GM19372 (cell line): Measurements from ENCODE around the gene CFAP97D2.
"Not testable (repeated sequence)": the region's sequence is repeated elsewhere in the genome, so short reads cannot be mapped to it uniquely, and the experiment has no call there.

Experiments used
- ATAC-seq: cut with Tn5 transposase; IDR thresholded peaks from one replicate; pipeline ENCODE4 v1.9.1; 2021; ENCODE audit warnings: mild to moderate bottlenecking, low read depth, moderate library complexity; ENCODE audit not compliant: unreplicated experiment

The CFAP97D2 gene

DNA sequence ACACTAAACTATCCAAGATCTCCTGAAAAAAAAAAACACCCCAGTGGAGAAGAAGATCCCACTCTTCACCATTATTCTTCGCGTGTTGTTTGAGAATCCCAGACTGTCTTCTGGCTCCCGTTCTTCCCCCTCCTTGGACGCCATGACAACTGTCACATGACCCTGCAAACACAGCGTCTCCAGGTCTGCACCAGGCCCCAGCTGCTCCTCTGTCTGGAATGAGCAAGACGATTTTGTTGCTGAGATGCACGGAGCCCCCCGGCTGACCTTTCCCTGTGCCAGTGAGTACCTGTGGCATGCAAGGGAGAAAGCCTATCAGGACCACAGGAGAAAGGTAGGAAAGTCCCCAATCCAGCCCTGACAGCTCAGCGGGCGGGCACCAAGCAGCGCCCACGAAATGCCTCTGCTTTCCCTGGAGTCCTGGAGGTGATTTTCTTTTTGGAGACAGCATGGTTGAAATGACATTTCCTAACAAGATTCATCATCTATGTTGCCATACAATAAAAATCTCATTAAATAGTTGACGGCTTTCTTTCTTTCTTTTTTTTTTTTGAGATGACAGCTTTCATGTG lies at the start of gene CFAP97D2:
Gene CFAP97D2, plus strand, starts transcription at position 171 of the 572 bp plus-strand sequence. Its CDS starts 74 bp downstream, at position 245.
- ATAC-seq = no peak

DNA sequence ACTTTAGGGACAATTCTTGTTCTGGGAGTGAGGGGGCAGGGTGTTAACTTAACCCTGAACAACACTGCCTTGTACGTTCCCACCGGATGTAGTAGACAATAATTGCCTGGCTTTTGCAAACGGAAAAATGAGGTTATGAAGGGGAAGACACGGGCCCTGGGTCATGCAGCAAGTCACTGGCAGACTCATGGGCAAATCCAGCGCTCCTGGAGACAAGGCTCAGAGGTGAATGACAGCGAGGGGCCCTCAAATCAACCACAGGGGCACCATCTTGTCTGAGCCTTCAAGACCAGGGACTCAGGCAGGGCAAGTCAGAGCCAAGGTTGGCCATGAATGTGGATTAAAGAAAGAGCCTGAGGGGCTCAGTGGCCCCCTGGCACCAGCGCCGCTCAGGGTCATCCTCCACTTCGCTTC lies 49.4 kb upstream of the CFAP97D2 start:
- ATAC-seq = no peak

DNA sequence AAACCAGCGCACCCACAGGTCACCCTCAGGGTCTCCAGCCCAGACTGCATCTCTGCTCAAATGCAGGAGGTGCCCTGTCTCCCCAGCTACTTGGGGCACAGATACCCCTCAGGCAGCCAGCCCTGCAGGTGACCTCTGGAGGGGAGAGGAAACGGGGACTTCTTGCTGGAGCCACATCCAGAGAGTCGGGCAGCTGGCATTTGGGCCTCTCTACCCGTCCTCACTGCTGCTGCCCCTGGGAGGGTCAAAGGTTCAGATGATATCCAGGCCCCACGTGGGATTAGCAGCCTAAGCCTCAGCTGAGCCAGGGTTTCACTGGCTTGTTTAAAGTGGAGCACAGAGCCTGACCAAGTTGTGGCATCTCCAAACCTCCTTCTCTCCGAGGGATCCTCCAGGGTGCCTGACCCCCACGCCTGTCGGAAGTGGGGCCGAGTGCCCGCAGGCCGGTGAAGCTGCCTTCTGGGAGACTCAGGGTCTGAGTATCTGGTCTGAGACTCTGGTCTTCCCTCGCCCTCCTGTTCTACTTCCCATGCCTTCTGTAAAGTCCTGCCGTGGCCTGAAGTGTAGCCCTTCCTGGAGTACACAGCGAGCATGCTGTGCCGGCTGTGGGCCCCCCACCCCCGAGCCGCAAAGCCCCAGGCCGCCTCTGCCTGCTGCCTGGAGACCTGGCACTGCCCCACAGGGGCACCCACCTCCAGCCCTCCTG lies 48.8 kb upstream of the CFAP97D2 start:
- no peak for ATAC-seq

DNA sequence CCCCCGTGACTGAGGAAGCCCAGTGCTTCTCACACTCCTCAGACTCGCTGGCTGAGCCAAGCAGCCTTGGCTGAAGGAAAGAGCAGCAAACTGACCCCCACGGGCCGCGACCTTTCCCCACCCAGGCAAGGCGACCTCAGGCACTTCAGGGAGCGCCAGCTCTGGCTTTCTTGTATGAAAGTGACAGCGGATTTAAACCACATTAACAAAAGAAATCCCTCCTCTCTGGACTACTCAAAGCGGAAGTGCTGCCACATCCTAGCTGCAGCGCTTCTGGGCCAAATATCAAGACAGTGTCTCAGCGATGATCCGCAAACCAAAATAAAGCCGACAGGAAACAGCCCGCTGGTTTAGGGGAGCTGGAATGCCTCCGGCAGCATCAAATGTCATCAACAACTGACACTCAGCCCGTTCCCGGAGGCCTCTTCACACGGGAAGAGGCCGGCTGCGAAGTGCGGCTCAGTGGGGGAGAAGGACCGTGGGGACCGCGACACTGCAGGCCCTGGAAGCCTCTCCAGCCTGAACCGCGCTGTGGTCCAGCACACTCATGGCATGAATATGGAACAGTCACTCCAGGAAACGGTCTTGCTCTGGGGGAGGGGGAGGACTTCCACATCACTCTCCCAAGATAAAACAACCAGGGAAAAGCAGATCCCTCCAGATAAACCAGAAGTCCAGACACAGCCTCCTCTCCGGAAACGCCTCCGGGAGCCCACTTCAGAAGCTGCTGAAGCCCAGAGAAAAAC lies 48.0 kb upstream of the CFAP97D2 start:
- no peak for ATAC-seq

DNA sequence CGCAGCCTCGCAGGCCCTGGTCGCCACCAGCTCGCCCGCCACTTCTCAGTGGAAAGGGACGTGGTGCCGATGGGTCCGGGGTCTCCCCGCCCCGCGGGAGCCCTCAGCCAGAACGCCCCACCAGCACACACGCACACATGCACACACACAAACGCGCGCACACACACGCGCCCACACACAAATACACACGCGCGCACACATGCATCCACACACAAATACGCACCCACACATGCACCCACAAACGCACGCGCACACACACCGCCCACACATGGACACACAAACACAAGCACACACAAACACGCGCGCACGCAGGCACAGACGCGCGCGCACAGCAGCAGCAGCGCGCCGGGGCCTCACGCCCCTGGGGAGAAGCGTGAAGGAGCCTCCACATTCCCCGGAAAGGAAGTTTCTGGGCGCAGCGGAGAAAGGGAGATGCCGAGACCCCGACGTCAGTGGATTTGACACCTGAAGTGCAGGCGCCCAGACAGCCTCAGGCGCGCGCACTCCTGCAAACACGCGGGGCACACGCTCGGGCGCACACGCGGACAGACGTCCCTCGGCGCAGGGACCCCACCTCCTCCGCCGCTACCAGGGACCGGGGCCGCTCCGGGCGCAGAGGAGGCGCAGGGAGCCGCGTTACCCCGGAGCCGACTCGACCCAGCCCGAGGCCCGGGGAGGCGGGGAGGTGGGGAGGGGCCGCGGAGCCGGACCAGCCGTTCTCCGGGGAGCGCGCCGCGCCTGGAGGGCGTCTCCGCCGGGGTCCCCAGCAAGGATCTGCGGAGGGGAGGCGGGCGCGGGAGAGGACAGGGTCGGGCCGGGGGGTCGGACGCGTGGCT lies 47.3 kb upstream of the CFAP97D2 start:
- peak; percentile 3 for ATAC-seq

DNA sequence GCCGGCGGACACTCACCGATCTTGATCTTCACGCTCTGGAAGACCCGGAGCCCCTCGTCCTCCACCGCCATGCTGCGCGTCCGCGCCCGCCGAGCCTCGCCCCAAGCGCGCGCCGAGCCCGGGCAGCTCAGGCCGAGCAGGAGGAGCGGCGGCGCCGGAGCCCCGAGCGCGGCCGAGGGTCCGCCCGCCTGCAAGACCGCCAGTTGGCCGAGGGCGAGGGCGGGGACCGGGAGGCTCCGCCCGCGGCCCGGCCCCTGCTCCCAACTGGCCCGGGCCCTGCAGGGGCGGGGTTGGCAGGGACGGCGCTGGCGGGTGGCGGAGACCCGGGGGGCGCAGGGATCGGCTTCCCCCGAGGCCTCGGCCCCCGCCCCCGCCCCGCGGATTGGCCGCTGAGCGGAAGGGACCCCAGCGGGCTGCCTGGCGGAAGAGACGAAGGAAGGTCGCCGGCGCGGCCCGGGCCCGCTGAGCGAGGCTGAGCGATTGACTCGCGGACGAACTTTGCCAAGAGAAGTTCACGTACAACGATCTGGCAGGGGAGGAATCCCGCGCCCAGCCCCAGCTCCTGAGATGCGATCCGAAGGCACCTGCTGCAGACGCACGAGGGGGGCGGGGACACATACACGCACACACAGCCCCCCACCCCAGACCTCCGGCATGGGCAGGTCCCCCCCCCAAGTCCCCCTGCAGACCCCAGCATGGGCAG lies 46.5 kb upstream of the CFAP97D2 start, which contains the start of gene RASA3:
Gene RASA3, minus strand, starts transcription at position 205 of the 703 bp plus-strand sequence. Its CDS starts 134 bp downstream, at position 71.
- ATAC-seq = peak; percentile 58

DNA sequence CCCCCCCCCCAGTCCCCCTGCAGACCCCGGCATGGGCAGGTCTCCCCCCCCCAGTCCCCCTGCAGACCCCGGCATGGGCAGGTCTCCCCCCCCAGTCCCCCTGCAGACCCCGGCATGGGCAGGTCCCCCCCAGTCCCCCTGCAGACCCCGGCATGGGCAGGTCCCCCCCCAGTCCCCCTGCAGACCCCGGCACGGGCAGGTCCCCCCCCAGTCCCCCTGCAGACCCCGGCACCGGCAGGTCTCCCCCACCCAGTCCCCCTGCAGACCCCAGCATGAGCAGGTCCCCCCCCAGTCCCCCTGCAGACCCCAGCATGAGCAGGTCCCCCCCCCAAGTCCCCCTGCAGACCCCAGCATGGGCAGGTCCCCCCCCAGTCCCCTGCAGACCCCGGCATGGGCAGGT lies 45.9 kb upstream of the CFAP97D2 start:
- not testable (repeated sequence) for ATAC-seq

DNA sequence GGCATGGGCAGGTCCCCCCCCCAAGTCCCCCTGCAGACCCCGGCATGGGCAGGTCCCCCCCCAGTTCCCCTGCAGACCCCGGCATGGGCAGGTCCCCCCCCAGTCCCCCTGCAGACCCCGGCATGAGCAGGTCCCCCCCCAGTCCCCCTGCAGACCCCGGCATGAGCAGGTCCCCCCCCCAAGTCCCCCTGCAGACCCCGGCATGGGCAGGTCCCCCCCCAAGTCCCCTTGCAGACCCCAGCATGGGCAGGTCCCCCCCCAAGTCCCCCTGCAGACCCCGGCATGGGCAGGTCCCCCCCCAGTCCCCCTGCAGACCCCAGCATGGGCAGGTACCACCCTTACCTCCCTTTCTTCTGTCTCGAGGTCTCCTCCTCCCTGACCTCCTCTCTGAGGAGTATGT lies 45.5 kb upstream of the CFAP97D2 start:
- ATAC-seq = not testable (repeated sequence)

DNA sequence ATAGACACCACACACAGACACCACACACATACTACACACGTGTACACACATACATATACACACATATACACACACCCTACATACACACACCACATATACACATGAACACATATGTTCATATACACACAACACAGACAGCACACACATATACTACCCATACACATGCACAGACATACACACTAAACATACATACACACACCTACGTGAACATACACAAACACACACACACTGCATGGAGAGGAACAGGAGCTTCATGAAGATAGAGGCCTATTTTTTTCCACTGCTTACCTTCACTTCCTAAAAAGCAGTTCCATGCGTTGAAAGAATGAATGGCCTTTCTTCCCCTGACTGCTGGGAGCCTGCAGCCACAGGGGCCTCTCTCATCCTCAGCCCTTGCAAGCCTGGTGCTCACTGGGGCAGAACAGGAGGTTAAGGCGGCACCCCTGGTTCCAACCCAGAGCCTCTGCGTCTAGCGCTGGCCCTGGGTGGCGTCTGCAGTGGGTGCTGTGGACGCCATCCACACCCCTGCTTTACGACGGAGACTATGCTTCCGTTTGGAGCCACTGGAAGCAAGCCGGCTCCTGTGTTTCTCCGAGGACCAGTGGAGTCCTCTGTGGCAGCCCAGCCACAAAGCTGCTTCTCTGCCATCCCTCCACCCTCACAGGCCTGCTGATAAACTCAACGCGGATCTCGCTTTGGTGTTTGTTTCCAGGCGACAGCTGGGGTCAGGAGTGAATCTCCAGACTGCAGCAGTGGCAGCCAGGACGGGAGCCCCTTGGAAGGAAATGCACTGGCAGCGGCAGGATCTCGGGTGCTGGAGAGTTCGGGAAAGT lies 44.7 kb upstream of the CFAP97D2 start:
- no peak for ATAC-seq

DNA sequence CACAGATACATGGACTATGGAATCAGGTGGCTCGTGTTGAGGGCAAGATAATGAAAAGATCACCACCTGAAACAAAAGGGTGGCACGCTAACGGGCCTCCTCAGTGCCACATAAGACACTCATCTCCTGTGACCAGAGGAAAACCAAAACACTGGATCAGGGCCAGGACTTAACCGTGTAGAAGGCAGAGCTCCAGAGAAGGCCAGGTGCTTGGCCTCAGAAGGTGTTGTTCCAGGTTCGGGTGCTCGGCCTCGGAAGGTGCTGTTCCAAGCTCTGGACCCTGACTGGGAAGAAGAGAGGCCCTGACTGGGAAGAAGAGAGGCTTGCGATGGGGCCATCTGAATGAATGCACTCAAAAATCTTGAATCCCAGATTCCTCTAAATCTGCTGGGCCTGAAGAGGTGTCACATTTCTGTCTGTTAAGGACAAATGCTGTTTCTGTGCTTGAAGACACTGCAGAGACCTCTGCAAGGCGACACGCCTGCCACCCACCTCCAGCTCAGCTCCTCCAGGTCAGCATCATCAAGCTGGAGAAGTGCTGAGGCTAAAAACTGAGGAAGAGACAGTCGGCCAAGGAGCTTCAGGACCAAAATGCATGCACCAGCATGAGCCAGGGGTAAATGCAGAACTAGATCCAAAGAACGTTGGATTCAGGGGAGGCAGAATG lies 44.0 kb upstream of the CFAP97D2 start:
- no peak for ATAC-seq

DNA sequence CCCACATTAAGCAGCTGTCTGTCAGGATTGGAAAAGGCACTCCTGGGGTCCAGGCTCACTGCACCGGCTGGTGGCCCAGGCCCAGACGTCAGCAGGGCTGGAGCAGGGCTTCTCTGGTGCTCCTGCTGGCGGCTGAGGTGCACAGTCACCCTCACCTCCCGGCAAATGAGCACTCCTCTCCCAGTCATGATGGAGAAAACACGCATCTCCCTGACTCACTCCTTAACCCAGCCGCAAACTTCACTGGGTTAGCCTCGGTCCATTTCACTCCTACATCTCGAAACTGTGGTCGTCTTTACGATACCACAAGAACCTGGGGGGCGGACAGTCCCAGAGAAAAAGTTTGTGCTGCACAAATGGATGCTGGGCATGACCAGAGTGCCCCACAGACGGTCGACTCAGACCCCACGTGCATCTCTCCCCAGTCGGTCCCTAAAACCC lies 43.3 kb upstream of the CFAP97D2 start:
- ATAC-seq = no peak

DNA sequence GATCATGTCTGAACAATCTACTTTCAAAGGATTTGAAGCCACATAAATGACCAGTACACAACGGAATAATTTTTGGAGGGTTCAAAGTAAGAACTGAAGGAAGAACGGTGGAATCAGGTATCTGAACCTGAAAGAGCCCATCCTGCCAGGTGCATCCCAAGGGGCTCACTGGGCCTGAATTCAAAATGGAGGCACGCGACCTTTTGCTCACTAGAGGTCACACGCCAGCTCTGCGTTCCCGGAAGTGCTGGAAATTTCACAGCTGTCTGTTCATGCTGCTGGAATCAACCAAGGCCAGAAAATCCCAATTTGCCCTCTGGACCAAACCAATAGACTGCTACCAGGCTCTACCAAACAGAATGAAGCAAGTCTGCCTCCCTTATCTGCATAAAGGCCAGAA lies 42.5 kb upstream of the CFAP97D2 start:
- no peak for ATAC-seq

DNA sequence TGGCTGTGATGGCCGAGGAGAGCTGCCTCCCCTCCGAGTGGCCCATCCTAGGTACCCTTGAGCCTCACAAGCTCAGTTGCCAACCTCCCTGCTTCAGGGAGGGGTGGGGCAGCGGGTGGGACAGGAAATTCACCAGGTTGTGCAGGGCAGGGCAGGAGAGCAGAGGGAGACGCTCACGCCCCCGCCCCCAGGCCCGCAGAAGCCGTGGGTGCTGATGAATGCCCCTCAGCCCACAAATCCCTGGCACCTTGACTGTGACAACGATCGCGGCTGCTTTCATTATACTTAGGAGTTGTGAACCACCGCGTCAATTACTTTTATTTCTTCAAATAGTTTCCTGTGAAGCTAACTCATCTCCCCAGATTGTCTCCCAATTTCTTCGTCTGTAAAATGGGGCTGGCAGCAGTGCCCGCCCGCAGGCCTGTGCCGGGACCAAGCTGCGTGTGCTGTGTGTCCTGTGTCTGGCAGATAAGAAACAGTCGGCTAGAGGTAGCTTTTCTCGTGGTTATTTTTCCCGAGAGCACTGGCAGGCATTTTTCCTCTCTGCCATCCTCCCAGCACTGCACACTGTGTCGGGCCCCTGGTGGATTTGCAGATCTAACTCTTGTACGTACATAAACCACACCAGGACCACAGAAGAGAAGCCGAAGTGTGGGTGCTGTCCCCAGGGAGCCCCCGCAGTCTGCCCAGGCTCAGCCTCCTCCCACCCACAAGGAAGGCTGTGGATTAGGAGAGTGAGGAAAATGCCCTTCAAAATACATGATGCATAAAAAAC lies 38.7 kb upstream of the CFAP97D2 start:
- ATAC-seq = peak; percentile 43

DNA sequence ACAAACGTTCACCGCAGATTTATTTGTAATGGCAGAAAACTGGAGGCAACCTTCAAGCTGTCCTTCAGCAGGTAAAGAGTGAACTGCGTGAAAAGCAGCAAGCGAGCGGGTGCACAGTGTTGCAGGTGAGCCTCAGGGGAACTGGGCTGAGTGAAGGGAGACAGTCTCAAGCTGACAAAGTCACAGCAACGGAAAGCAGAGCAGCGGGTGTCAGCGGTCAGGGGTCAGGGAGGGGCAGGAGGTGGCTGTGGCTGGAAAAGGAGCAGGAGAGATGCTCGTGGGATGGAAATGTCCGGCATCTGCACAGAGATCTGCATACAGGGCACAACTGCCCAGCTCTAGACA lies 38.2 kb upstream of the CFAP97D2 start:
- ATAC-seq = peak; percentile 58

DNA sequence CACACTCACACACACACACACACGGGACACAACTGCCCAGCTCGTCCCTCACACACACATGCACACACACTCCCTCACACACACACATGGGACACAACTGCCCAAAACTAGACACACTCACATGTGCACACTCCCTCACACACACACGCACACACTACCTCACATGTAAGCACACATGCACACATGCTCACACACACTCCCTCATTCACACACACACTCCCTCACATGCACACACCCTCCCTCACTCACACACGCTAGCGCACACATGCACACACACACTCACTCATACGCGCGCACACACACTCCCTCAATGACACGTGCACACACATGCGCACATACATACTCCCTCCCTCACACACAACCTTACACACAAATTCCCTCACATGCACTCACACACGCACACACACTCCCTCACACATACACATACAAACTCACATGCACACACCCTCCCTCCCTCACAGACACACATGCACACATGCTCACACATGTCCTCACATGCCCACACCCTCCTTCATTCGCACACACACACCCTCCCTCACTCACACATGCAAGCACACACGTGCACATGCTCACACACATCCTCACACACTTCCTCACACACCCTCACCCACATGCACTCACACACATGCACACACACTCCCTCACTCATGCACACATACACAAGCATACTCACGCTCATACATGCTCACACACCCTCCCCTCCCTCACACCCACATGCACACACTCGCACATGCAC lies 37.6 kb upstream of the CFAP97D2 start:
- no peak for ATAC-seq

DNA sequence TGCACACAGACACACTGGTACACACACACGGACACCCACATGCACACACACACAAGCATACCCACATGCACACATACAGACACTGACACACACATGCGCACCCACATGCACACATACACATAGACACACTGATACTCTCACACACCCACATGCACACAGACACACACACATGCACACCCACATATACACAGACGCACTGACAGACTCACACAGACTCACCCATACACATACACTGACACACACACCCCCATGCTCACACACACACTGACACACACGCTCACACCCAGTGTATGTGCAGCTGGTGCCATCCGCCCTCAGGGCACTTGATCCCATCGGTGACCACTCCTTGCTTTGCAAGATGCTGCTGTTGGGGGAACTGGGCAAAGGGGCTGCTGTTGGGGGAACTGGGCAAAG lies 36.9 kb upstream of the CFAP97D2 start:
- no peak for ATAC-seq
